HG03103 (cell line): ENCODE results near the gene LYZL2.
"Not testable (repeated sequence)": the region's sequence is repeated elsewhere in the genome, so short reads cannot be mapped to it uniquely, and the experiment has no call there.

Experiments
- ATAC-seq: cut with Tn5 transposase; IDR thresholded peaks from one replicate; pipeline ENCODE4 v1.9.1; 2021; ENCODE audit warnings: low read depth; ENCODE audit not compliant: unreplicated experiment

LYZL2 gene

GRCh38 chr10:30639946-30640786, 10.6 kb upstream of the LYZL2 start:
- ATAC-seq = no peak

GRCh38 chr10:30637881-30638467, 8.4 kb upstream of the LYZL2 start:
- no peak for ATAC-seq

GRCh38 chr10:30631188-30631587, 1.6 kb upstream of the LYZL2 start:
- ATAC-seq = no peak

GRCh38 chr10:30630571-30630970, 1.0 kb upstream of the LYZL2 start:
- ATAC-seq = no peak

GRCh38 chr10:30628576-30628975, 977 bp downstream of the LYZL2 start:
- not testable (repeated sequence) for ATAC-seq

- not testable (repeated sequence) for ATAC-seq
These were observed 2.7 kb downstream of the LYZL2 start for GRCh38 chr10:30626837-30627236.

GRCh38 chr10:30626196-30626595, 3.4 kb downstream of the LYZL2 start:
- not testable (repeated sequence) for ATAC-seq

- no peak for ATAC-seq
These were observed 4.5 kb downstream of the LYZL2 start for GRCh38 chr10:30625080-30625479.

- no peak for ATAC-seq
These were observed 9.6 kb downstream of the LYZL2 start for GRCh38 chr10:30619966-30620365.

GRCh38 chr10:30617070-30617469, 12.5 kb downstream of the LYZL2 start:
- no peak for ATAC-seq

GRCh38 chr10:30611041-30611440, 18.5 kb downstream of the LYZL2 start:
- not testable (repeated sequence) for ATAC-seq

GRCh38 chr10:30607814-30608213, 21.7 kb downstream of the LYZL2 start:
- no peak for ATAC-seq

GRCh38 chr10:30606313-30606712, 23.2 kb downstream of the LYZL2 start:
- no peak for ATAC-seq

GRCh38 chr10:30605341-30606121, 24.0 kb downstream of the LYZL2 start:
- not testable (repeated sequence) for ATAC-seq

GRCh38 chr10:30603589-30603988, 26.0 kb downstream of the LYZL2 start:
- ATAC-seq = no peak

GRCh38 chr10:30602747-30603146, 26.8 kb downstream of the LYZL2 start:
- ATAC-seq = no peak

GRCh38 chr10:30600005-30600404, 29.5 kb downstream of the LYZL2 start:
- ATAC-seq = no peak

- no peak for ATAC-seq
These were observed 31.3 kb downstream of the LYZL2 start for GRCh38 chr10:30598105-30598776.

GRCh38 chr10:30597433-30597824, 32.1 kb downstream of the LYZL2 start:
- not testable (repeated sequence) for ATAC-seq

- not testable (repeated sequence) for ATAC-seq
These were observed 32.8 kb downstream of the LYZL2 start for GRCh38 chr10:30596493-30597432.
